HG03097 (cell line): Measurements from ENCODE around the gene PILRA.
"Not testable (repeated sequence)": the region's sequence is repeated elsewhere in the genome, so short reads cannot be mapped to it uniquely, and the experiment has no call there.

Experiments used
- ATAC-seq: cut with Tn5 transposase; IDR thresholded peaks from one replicate; pipeline ENCODE4 v1.9.1; 2021; ENCODE audit not compliant: unreplicated experiment, low FRiP score

PILRA gene

GRCh38 chr7:100432621-100433275, 59.5 kb downstream of the PILRA start:
- ATAC-seq = no peak

- ATAC-seq = no peak
Observed at GRCh38 chr7:100433276-100433591, 59.9 kb downstream of the PILRA start.

DNA sequence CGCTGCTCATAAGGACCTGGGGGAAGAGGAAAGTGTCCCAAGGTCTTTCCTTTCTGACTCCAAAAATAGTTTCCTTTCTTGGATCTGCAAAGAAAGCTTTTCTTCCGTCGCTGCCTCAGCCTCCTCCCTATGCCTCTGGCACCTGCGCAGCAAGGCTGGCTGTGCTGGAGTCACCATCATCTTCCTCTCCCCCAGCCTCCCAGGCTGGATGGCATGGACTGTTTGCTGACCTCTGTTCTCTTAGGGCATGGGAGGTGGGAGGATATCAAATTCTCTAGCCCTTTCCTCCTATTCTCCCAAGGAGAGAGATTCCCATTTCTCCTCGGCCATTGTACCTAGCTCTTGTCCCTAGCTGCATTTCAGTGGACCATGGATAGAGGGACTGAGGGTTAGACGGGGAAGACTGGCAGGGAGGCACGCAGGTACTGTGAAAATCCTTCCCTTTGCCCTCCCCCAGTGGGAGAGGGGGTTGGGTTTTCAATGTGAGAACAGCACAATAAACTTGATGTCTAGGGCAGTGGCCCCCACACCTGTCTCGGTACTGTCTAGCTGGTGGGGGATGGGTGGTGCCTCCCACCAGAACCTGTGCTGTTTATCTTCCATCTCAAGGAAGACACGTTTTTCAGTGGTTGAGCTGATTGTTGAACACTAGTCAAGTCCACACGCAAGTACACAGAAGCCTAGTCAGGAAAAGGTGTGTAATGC, 60.5 kb downstream of the PILRA start:
- ATAC-seq = no peak

DNA sequence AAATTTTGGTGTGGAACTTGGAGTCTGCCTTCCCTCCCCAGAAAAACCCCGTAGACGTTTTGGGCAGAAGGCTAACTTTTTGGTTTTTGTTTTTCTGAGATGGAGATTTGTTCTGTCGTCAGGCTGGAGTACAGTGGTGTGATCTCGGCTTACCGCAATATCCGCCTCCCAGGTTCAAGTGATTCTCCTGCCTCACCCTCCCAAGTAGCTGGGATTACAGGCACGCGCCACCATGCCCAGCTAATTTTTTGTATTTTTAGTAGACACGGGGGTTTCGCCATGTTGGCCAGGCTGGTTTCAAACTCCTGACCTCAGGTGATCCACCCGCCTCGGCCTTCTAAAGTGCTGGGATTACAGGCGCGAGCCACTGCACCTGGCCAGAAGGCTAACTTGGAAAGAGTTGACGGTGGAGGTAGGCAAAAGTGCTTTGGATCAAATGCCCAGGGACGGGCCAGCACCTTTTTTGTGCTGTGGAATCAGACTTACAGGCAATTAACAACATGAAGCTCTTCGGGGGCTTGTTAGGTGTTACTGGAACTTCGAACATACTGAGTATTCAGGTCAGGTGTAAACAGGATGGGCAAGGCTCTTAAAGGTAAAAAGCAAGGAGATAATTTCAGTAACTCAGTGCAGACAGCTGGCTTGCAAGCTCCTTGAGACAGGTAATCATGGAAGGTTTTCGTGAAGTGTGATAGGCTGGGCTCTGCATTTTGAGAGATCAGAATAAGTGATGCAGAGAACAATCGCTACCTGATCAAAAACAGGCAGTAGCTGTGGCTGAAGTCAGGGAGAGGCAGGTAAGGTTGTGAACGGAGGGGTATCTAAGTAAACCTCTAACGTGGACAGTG, 61.2 kb downstream of the PILRA start:
- ATAC-seq = no peak

DNA sequence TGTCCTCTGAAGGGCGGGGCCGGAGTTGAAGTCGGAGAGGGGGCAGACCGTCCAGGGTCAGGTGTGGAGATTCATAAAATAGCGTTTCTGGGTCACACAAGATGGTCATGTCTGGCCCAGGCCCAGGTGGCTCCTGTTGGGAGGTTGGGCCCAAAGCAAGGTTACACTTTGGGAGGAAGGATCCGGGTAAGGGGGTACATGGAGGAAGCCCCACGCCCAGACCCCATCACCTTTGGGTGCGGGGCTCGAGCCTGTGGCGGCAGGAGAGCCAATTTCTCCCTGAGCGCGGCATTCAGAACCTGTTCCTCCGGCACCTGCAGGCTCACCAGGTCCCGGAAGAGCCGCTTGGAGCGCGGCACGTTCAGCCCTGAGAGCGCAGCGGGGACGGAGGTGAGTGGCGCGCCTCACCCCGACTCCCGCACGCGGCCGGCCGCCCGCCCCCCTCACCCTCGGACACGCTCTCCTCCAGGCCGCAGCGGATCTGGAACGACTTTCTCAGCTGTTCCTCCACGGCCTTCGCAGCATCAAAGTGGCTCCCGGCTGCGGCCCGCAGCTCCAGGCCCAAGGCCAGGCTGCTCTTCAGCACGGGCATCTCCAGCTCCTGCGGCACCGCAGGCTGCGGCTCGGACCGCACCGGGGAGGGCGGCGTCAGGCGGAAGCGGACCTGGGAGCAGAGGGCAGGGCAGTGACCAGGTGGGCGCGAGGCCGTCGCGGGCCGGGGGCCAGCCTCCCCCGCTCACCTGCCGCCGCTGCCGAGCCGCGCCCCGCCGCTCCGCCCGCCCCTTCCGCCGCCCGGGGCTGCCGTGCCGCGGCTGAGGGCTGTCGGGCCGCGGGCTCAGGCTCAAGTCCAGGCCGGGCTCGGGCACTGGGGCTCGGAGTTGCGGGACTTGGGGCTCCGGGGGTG, 62.4 kb downstream of the PILRA start:
- ATAC-seq = peak; percentile 13

- no peak for ATAC-seq
Observed at GRCh38 chr7:100437150-100438100, 64.1 kb downstream of the PILRA start.

GRCh38 chr7:100438172-100438571, 64.9 kb downstream of the PILRA start:
- ATAC-seq = no peak

DNA sequence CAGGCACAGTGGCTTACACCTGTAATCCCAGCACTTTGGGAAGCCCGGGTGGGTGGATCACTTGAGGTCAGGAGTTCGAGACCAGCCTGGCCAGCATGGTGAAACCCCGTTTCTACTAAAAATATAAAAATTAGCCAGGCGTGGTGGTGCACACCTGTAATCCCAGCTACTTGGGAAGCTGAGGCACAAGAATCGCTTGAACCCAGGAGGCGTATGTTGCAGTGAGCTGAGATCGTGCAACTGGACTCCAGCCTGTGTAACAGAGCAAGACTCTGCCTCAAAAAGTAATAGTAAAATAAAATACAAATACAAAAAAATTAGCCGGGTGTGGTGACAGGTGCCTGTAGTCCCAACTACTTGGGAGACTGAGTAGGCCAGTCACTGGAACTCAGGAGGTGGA, 65.4 kb downstream of the PILRA start:
- not testable (repeated sequence) for ATAC-seq

- ATAC-seq = not testable (repeated sequence)
Observed at GRCh38 chr7:100439244-100439643, 66.0 kb downstream of the PILRA start.

GRCh38 chr7:100441641-100442535, 68.6 kb downstream of the PILRA start:
- no peak for ATAC-seq

- no peak for ATAC-seq
Observed at GRCh38 chr7:100443096-100443840, 70.0 kb downstream of the PILRA start.

DNA sequence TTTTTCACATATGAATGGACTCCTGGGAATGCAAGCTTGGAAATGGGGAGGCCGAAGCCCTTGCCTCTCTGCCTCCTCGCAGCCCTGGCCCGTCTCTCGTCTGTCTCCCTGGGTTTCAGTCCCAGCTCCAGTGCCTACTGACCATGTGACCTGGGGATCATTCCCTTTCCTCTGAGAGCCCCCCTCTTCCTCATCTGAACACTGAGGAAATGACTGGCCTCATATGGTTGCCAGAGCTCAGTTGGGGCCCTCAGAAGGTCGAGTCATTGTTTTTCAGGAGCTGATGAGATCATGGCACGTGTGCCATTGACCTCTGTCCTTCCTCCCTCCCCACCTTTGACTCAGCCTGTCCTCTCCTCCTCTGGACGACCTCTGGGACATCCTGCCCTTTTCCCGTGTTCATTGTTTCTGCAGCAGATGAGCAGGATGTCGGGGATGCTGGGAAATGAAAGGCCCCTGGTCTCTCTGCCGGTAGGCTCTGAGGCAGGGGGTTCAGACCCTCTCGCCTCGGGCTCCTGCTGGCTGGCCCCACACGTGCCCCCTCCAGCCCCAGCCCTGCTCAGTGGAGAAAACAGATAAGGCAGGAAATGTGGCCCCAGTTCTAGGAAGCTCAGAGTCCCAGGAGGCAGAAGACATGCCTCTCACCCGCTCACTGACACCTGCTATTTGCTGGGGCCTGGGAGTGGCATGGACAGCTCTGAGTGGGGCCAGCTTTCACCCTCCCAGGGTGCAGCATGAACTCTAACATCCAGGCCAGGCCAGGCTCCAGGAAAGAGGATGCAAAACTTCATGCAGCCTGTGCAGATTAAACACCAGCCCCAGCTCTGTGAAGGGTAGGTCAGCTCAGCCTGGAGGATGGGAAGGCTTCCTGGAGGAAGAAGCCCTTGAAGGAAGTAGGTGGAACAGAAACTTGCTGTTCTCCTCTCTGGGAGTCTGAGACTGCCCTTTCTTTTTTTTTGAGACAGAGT, 71.3 kb downstream of the PILRA start:
- no peak for ATAC-seq

DNA sequence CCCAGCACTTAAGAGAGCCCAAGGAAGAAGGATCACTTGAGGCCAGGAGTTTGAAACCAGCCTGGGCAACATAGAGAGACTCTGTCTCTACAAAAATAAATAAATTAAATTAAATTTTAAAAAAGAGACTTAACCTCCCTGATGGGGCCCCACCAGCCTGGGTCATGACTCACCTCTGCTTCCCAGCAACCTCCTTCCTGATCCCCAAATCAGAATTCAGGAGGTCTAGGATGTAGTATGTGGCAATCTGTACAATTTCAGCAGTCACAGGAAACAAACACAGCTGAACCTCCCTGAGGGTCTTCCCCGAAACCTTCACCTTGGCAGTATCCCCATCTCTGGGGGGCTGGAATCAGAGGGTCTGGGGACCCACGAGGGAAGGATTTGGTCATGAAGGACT, 72.8 kb downstream of the PILRA start:
- no peak for ATAC-seq

- not testable (repeated sequence) for ATAC-seq
Observed at GRCh38 chr7:100447363-100447762, 74.1 kb downstream of the PILRA start.

DNA sequence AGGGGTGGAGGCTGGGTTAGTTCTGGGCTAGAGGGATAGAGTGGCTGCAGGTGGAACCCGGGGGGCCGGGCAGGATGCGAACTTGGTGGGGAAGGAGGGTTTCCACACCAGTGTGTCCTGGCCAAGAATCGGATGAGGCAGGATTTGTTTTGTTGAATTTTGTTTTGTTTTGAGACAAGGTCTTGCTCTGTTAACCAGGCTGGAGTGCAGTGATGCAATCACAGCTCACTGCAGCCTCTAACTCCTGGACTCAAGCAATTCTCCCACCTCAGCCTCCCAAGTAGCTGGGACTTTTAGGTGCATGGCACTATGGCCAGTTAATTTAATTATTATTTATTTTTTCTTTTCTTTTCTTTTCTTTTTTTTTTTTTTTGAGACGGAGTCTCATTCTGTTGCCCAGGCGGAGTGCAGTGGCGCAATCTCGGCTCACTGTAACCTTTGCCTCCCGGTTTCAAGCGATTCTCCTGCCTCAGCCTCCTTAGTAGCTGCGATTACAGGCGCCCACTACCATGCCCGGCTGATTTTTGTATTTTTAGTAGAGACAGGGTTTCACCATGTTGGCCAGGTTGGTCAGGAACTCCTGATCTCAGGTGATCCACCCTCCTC, 76.0 kb downstream of the PILRA start:
- ATAC-seq = no peak
